SH-SY5Y (cell line): ENCODE data around the gene ASB10.

Experiments
- GATA2 ChIP-seq: IDR thresholded peaks from 2 replicates; pipeline ENCODE4 v1.6.1; 2011; ENCODE audit warnings: mild to moderate bottlenecking, low read depth, low read length
- GATA3 ChIP-seq: IDR thresholded peaks from 2 replicates; pipeline ENCODE4 v1.6.1; 2011; ENCODE audit warnings: low read depth, mild to moderate bottlenecking, low read length, moderate library complexity

- TF ChIP-seq GATA2: no peak
- no peak for TF ChIP-seq GATA3
These were observed 41.2 kb upstream of the ASB10 start for GRCh38 chr7:151228024-151228866.
